Measurements from ENCODE around the gene SH2D3A. TPM values are rescaled to one million over a fixed set of nuclear protein-coding genes. Genes with fewer than 3 reads are reported as not detected.

The SH2D3A gene
- total and polyA plus RNA-seq, 2 donors (not counting 3 experiments of a cell fraction or from before 2014, with no cell fraction given): 0.04 to 0.53 TPM

DNA sequence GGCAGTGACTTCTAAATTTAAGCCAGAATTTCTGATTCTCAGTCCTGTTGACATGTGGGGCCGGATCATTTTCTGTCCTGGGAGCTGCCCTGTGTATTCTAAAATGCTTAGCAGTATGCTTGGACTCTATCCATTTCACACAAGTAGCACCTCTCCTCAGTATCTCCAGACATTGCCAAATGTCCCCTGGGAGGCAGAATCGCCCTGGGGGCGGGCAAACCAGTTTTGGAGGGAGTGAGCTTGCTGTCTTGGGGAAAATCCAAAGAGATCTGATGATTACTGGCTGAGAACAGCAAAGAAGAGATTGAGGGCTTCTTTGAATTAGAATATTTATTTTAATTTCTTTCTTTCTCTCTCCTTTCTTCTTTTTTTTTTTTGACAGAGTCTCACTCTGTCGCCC lies 21.7 kb upstream of the SH2D3A start:
- POLR2A ChIA-PET: no interaction called here
- no peaks in the 10 kb centered on the region for H3K79me2 ChIP-seq (ENCODE audit: control insufficient read depth, insufficient read depth, low read length)
- no peak overlapping the region for H3K4me3 ChIP-seq (replicated peaks in 1 of 3; ENCODE audit: insufficient read depth in 1 of 3, low read depth in 1 of 3, low read length in 3 of 3)
- dilution Hi-C loops (cut with MboI; ENCODE audit: extremely low pct_ligation_motif_present, low sequenced_read_pairs): no loop called here
- H3K27ac ChIP-seq (ENCODE audit: insufficient read depth, low read depth, low read length): no peak overlapping the region
- DNase-seq (ENCODE audit: low read depth, low spot score) (no peak), FAIRE-seq (no peak)
- no peaks in the 10 kb centered on the region for H3K9me3 ChIP-seq (replicated peaks; ENCODE audit: control insufficient read depth, insufficient read depth, low read length)
- H3K4me1 ChIP-seq (ENCODE audit: control insufficient read depth, extremely low read depth, insufficient read depth, low read length): no peaks in the 10 kb centered on the region
- no peak for TF ChIP-seq JUN (IDR thresholded peaks at IDR 0.05; ENCODE audit: borderline replicate concordance, insufficient read depth, insufficient read length, low read depth)
- BruUV-seq (replicated peaks): no TSS peak
- H3K27me3 ChIP-seq (ENCODE audit: control insufficient read depth in 2 of 2, insufficient read depth in 2 of 2, low read length in 2 of 2): no peaks in the 10 kb centered on the region
- H3K36me3 ChIP-seq (ENCODE audit: control insufficient read depth in 2 of 2, extremely low read depth in 1 of 2, insufficient read depth in 2 of 2, low read length in 2 of 2): no peaks in the 10 kb centered on the region
- CTCF ChIA-PET: no interaction called here
- no peak overlapping the region for H3K9ac ChIP-seq (replicated peaks; ENCODE audit: extremely low read depth, insufficient read depth, low read length)
- no peak overlapping the region for H2AFZ ChIP-seq (ENCODE audit: low read depth, low read length)
- H3K4me2 ChIP-seq (ENCODE audit: insufficient read depth, low read length): no peak overlapping the region
- H4K20me1 ChIP-seq (replicated peaks; ENCODE audit: control insufficient read depth, extremely low read depth, insufficient read depth, low read length): no peaks in the 10 kb centered on the region
- no peaks in the 10 kb centered on the region for H3K9me1 ChIP-seq (replicated peaks; ENCODE audit: control insufficient read depth, extremely low read depth, insufficient read depth, low read length)
- intact Hi-C loops (cut with micrococcal nuclease): no loop called here

DNA sequence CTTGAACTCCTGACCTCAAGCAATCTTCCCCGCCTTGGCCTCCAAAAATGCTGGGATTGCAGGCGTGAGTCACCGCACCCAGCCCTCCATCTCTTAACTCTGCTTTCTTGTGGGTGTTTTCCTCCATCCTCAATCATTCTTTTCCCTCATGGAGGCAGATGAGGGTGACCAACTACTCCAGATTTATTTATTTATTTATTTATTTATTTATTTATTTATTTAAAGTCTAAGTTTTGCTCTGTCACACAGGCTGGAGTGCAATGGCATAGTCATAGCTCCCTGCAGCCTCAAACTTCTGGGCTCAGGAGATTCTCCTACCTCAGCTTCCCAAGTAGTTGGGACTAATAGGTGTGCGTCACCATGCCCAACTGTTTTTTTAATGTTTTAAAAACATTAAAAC lies 20.2 kb upstream of the SH2D3A start:
- intact Hi-C loops (cut with micrococcal nuclease) (no loop called here), dilution Hi-C loops (cut with MboI; ENCODE audit: extremely low pct_ligation_motif_present, low sequenced_read_pairs) (no loop called here)
- Histone ChIP-seq H3K9me3 (replicated peaks; ENCODE audit: control insufficient read depth, insufficient read depth, low read length) (no peaks in the 10 kb centered on the region), H3K4me1 (ENCODE audit: control insufficient read depth, extremely low read depth, insufficient read depth, low read length) (no peaks in the 10 kb centered on the region), H4K20me1 (replicated peaks; ENCODE audit: control insufficient read depth, extremely low read depth, insufficient read depth, low read length) (no peaks in the 10 kb centered on the region), H3K9me1 (replicated peaks; ENCODE audit: control insufficient read depth, extremely low read depth, insufficient read depth, low read length) (no peaks in the 10 kb centered on the region), H3K79me2 (ENCODE audit: control insufficient read depth, insufficient read depth, low read length) (no peaks in the 10 kb centered on the region), H3K9ac (replicated peaks; ENCODE audit: extremely low read depth, insufficient read depth, low read length) (no peak overlapping the region), H3K27ac (ENCODE audit: insufficient read depth, low read depth, low read length) (no peak overlapping the region), H3K27me3 (ENCODE audit: control insufficient read depth in 2 of 2, insufficient read depth in 2 of 2, low read length in 2 of 2) (no peaks in the 10 kb centered on the region), H3K4me2 (ENCODE audit: insufficient read depth, low read length) (no peak overlapping the region), H3K4me3 (replicated peaks in 1 of 3; ENCODE audit: insufficient read depth in 1 of 3, low read depth in 1 of 3, low read length in 3 of 3) (no peak overlapping the region), H2AFZ (ENCODE audit: low read depth, low read length) (no peak overlapping the region), H3K36me3 (ENCODE audit: control insufficient read depth in 2 of 2, extremely low read depth in 1 of 2, insufficient read depth in 2 of 2, low read length in 2 of 2) (no peaks in the 10 kb centered on the region)
- BruUV-seq (replicated peaks): no TSS peak
- TF ChIP-seq MYC (IDR thresholded peaks at IDR 0.05; ENCODE audit: low read depth, low read length) (no peak), JUN (IDR thresholded peaks at IDR 0.05; ENCODE audit: borderline replicate concordance, insufficient read depth, insufficient read length, low read depth) (no peak), EZH2 (IDR thresholded peaks at IDR 0.05; ENCODE audit: borderline replicate concordance, low read depth, low read length, severe bottlenecking) (no peak), GATA2 (IDR thresholded peaks at IDR 0.05; ENCODE audit: insufficient read depth, insufficient read length, low read depth, low read length) (no peak), FOS (IDR thresholded peaks at IDR 0.05; ENCODE audit: borderline replicate concordance, insufficient read depth, low read length) (no peak), POLR2A (IDR thresholded peaks at IDR 0.05; ENCODE audit: low read depth, low read length) (no peak), POLR2AphosphoS5 (IDR thresholded peaks at IDR 0.05; ENCODE audit: insufficient read depth, low read depth, low read length) (no peak)
- TF ChIP-seq, protein P1, sequence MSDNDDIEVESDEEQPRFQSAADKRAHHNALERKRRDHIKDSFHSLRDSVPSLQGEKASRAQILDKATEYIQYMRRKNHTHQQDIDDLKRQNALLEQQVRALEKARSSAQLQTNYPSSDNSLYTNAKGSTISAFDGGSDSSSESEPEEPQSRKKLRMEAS (IDR thresholded peaks at IDR 0.05; ENCODE audit: insufficient read depth, insufficient read length): no peak
- TF ChIP-seq, protein P2, sequence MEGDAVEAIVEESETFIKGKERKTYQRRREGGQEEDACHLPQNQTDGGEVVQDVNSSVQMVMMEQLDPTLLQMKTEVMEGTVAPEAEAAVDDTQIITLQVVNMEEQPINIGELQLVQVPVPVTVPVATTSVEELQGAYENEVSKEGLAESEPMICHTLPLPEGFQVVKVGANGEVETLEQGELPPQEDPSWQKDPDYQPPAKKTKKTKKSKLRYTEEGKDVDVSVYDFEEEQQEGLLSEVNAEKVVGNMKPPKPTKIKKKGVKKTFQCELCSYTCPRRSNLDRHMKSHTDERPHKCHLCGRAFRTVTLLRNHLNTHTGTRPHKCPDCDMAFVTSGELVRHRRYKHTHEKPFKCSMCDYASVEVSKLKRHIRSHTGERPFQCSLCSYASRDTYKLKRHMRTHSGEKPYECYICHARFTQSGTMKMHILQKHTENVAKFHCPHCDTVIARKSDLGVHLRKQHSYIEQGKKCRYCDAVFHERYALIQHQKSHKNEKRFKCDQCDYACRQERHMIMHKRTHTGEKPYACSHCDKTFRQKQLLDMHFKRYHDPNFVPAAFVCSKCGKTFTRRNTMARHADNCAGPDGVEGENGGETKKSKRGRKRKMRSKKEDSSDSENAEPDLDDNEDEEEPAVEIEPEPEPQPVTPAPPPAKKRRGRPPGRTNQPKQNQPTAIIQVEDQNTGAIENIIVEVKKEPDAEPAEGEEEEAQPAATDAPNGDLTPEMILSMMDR (IDR thresholded peaks at IDR 0.05; ENCODE audit: extremely low read depth in 1 of 2, insufficient read depth in 1 of 2, low read depth in 1 of 2, low read length in 2 of 2): no peak
- no peak for DNase-seq (ENCODE audit: low read depth, low spot score)
- POLR2A ChIA-PET: no interaction called here
- CTCF ChIA-PET: no interaction called here
- FAIRE-seq: no peak
